Measurements from ENCODE around the gene MTHFSD. TPM values are rescaled to one million over a fixed set of nuclear protein-coding genes. Genes with fewer than 3 reads are reported as not detected.

MTHFSD gene
- total RNA-seq, 1 experiment from 2014 or later = 30.7 TPM

DNA sequence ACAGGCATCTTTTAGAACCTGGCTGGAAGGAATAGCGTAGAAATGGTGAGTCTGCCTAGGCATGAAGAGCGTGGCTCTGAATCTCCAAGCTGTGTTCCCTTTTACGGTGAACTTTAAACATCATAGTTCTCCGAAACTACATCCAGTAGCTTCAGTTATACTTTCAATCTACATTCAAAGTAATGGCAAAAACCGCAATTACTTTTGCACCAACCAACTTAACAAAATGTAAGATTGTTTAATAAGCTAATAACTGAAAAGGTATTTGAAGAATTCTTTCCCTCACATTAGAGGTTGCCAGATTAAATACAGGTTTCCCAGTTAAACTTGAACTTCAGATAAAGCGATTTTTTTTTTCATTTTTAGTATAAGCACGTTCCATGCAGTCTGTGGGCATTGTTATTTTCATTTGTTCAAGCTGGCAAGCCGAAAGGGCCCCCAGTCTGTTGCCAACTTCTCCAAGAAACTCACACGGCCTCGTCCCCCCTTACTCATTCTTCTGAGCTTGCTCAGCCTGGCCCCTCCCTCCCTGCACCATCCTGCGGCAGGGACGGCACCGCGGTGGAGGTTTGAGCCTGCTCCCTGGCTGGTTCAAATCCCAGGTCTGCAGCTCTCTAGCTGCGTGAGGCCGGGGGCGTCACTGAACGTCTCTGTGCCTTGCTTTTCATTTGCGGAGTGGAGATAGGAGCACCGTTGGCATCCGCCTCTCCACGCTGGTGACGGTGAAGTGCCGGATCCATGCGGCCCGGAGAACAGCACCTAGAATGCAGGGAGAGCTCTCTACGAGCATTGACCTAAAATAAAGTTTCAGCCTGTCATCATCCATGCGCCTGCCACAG is 3.5 kb upstream of the MTHFSD start:
- intact Hi-C loops (cut with micrococcal nuclease) = no loop called here
- no TSS peak for BruUV-seq (replicated peaks)
- peaks cover 6% of the 10 kb centered on the region for H3K36me3 Mint-ChIP-seq (ENCODE audit: insufficient read depth, unreplicated experiment)
- ChIA-PET POLR2A (no interaction called here), CTCF (interaction anchor here (0.7 to 1.6 kb wide), 4 partner anchors 17 to 1810 kb away, joined by 3 to 6 read pairs (median 4); no protein-coding TSS in a partner anchor)
- H3K27me3 Mint-ChIP-seq (ENCODE audit: insufficient read depth, unreplicated experiment) = no peaks in the 10 kb centered on the region
- TF ChIP-seq, protein P1, sequence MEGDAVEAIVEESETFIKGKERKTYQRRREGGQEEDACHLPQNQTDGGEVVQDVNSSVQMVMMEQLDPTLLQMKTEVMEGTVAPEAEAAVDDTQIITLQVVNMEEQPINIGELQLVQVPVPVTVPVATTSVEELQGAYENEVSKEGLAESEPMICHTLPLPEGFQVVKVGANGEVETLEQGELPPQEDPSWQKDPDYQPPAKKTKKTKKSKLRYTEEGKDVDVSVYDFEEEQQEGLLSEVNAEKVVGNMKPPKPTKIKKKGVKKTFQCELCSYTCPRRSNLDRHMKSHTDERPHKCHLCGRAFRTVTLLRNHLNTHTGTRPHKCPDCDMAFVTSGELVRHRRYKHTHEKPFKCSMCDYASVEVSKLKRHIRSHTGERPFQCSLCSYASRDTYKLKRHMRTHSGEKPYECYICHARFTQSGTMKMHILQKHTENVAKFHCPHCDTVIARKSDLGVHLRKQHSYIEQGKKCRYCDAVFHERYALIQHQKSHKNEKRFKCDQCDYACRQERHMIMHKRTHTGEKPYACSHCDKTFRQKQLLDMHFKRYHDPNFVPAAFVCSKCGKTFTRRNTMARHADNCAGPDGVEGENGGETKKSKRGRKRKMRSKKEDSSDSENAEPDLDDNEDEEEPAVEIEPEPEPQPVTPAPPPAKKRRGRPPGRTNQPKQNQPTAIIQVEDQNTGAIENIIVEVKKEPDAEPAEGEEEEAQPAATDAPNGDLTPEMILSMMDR (IDR thresholded peaks at IDR 0.05; ENCODE audit: unreplicated experiment) = no peak
- H3K4me3 Mint-ChIP-seq (ENCODE audit: unreplicated experiment) = no peak overlapping the region
- no peaks in the 10 kb centered on the region for H3K9me3 Mint-ChIP-seq (ENCODE audit: unreplicated experiment)
- peaks cover 6% of the 10 kb centered on the region for H3K4me1 Mint-ChIP-seq (ENCODE audit: insufficient read depth, unreplicated experiment)
- DNase-seq (ENCODE audit: unreplicated experiment) = no peak
- no peak overlapping the region for H3K27ac Mint-ChIP-seq (ENCODE audit: low read depth, unreplicated experiment)

DNA sequence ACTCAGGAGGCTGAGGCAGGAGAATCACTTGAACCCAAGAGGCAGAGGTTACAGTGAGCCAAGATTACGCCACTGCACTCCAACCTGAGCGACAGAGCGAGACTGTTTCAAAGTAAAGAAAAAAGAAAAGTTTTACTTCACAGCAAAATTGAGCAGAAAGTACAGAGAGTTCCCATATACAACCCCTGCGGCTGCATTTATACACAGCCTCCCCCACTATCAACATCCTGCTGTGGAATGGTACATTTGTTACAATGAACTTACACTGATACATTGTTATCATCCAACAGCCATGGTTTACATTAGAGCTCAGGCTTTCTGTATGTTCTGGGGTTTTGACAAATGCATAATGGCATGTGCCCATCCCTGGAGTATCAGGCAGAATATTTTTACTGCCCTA is 2.6 kb upstream of the MTHFSD start:
- ChIA-PET CTCF (interaction anchor here (1.4 to 1.6 kb wide), 2 partner anchors 504 to 505 kb away, joined by 5 to 6 read pairs; no protein-coding TSS in a partner anchor), POLR2A (no interaction called here)
- intact Hi-C loops (cut with micrococcal nuclease) = no loop called here
- peaks cover 10% of the 10 kb centered on the region for H3K36me3 Mint-ChIP-seq (ENCODE audit: insufficient read depth, unreplicated experiment)
- no peak overlapping the region for H3K27ac Mint-ChIP-seq (ENCODE audit: low read depth, unreplicated experiment)
- no TSS peak for BruUV-seq (replicated peaks)
- no peak for DNase-seq (ENCODE audit: unreplicated experiment)
- no peaks in the 10 kb centered on the region for H3K27me3 Mint-ChIP-seq (ENCODE audit: insufficient read depth, unreplicated experiment)
- H3K9me3 Mint-ChIP-seq (ENCODE audit: unreplicated experiment) = no peaks in the 10 kb centered on the region
- TF ChIP-seq, protein P1 (IDR thresholded peaks at IDR 0.05; ENCODE audit: unreplicated experiment) = no peak
- no peak overlapping the region for H3K4me3 Mint-ChIP-seq (ENCODE audit: unreplicated experiment)
- no peaks in the 10 kb centered on the region for H3K4me1 Mint-ChIP-seq (ENCODE audit: insufficient read depth, unreplicated experiment)

DNA sequence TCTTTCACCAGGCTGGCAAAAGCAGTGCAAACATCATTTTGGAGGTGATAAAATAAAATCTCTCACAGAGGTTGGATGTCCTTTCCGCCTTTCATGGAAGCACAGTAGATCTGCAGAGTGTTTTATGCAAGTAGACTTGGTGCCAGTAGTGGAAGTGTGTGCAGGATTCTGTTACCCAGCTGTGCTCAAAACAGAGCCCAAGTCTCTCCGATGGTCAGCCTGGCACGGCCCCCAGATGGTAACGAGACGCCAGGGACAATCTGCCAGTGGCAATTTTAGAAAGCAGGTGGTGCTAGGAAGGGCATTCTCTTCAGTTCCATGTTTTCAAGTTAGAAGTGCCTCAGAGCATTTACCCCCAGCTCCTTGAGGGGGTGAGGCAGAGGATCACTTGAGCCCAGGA is 1.5 kb upstream of the MTHFSD start:
- ChIA-PET CTCF (interaction anchor here (0.6 to 1.4 kb wide), 3 partner anchors 505 to 804 kb away, joined by 3 to 5 read pairs (median 3); no protein-coding TSS in a partner anchor), POLR2A (interaction anchor here (0.6 kb wide), 1 partner anchor 703 kb away, joined by 3 read pairs; no protein-coding TSS in a partner anchor)
- no peaks in the 10 kb centered on the region for H3K9me3 Mint-ChIP-seq (ENCODE audit: unreplicated experiment)
- no peak overlapping the region for H3K27ac Mint-ChIP-seq (ENCODE audit: low read depth, unreplicated experiment)
- TF ChIP-seq, protein P1 (IDR thresholded peaks at IDR 0.05; ENCODE audit: unreplicated experiment) = no peak
- no TSS peak for BruUV-seq (replicated peaks)
- H3K36me3 Mint-ChIP-seq (ENCODE audit: insufficient read depth, unreplicated experiment) = peaks cover 12% of the 10 kb centered on the region
- H3K4me3 Mint-ChIP-seq (ENCODE audit: unreplicated experiment) = no peak overlapping the region
- DNase-seq (ENCODE audit: unreplicated experiment) = no peak
- no peaks in the 10 kb centered on the region for H3K27me3 Mint-ChIP-seq (ENCODE audit: insufficient read depth, unreplicated experiment)
- no peaks in the 10 kb centered on the region for H3K4me1 Mint-ChIP-seq (ENCODE audit: insufficient read depth, unreplicated experiment)
- intact Hi-C loops (cut with micrococcal nuclease) = no loop called here

DNA sequence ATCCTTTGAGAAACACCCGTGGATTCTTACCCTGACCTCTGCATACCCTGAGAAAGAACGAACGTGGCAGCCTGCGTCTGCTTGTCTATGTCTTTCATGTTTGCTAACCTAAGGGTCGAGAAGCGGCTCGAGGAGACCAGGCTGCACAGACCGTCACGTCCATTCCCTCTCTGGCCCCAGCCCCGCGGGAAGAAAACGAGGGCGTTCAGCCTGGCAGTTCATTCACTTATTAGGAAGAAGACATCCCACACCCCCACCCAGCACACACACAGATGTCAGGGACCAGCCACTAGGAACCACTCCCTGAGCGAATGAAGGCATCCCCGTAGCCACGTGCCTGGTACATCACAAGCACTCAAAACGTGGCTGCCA is 655 bp upstream of the MTHFSD start:
- Mint-ChIP-seq H3K4me3 (ENCODE audit: unreplicated experiment) (peak overlapping the region; percentile 95), H3K27ac (ENCODE audit: low read depth, unreplicated experiment) (peak overlapping the region; percentile 99)

More for the DNA sequence above, 655 bp upstream of the MTHFSD start:
- CTCF ChIA-PET = no interaction called here
- DNase-seq (ENCODE audit: unreplicated experiment) = no peak
- intact Hi-C loops (cut with micrococcal nuclease) = no loop called here
- POLR2A ChIA-PET = interaction anchor here (1.7 to 1.8 kb wide), 2 partner anchors 13 to 507 kb away, joined by 4 to 8 read pairs; no protein-coding TSS in a partner anchor
- Mint-ChIP-seq H3K27me3 (ENCODE audit: insufficient read depth, unreplicated experiment) (no peaks in the 10 kb centered on the region), H3K36me3 (ENCODE audit: insufficient read depth, unreplicated experiment) (peaks cover 12% of the 10 kb centered on the region), H3K4me1 (ENCODE audit: insufficient read depth, unreplicated experiment) (no peaks in the 10 kb centered on the region), H3K9me3 (ENCODE audit: unreplicated experiment) (no peaks in the 10 kb centered on the region)
- no TSS peak for BruUV-seq (replicated peaks)
- TF ChIP-seq, protein P1 (IDR thresholded peaks at IDR 0.05; ENCODE audit: unreplicated experiment) = no peak
